Heart left ventricle (tissue), 16 donors: ENCODE measurements around the gene ACAN. TPM values are rescaled to one million over a fixed set of nuclear protein-coding genes. Genes with fewer than 3 reads are reported as not detected.

Experiments used
- ATAC-seq, 4 donors: fragments of 200-7000 bp; cut with Tn5 transposase; one replicate each; pipeline ENCODE4 v1.9.1; 2020 to 2022; ENCODE audit warnings: moderate library complexity in 4 of 4, mild to moderate bottlenecking in 3 of 4, moderate number of reproducible peaks in 1 of 4
- DNase-seq, 5 donors: peaks; one replicate each; pipeline ENCODE4 v3.0.0-alpha.2; 2020
- H3K27ac ChIP-seq, 12 donors: fragments of 200-600 bp; sonication (generic) in 4 of 12; one replicate each; pipeline versions ENCODE4 v1.5.0 to v1.8.0; 2016 to 2022; ENCODE audit warnings: mild to moderate bottlenecking in 2 of 12
- H3K27me3 ChIP-seq, 9 donors: fragments of 200-600 bp; sonication (generic) in 2 of 9; one replicate each; pipeline versions ENCODE4 v1.5.1 to v1.8.0; 2016 to 2022; ENCODE audit warnings: mild to moderate bottlenecking in 3 of 9
- H3K36me3 ChIP-seq, 9 donors: fragments of 200-600 bp; sonication (generic) in 2 of 9; one replicate each; pipeline versions ENCODE4 v1.5.0 to v1.8.0; 2018 to 2022; ENCODE audit warnings: mild to moderate bottlenecking in 2 of 9
- H3K4me1 ChIP-seq, 12 donors: fragments of 200-600 bp; sonication (generic) in 4 of 12; one replicate each; pipeline versions ENCODE4 v1.5.0 to v1.8.0; 2016 to 2022; ENCODE audit warnings: mild to moderate bottlenecking in 3 of 12
- H3K4me3 ChIP-seq, 12 donors: fragments of 200-600 bp; sonication (generic) in 4 of 12; one replicate each; pipeline versions ENCODE4 v1.5.0 to v1.8.0; 2017 to 2022; ENCODE audit warnings: mild to moderate bottlenecking in 9 of 12, moderate library complexity in 4 of 12
- H3K9me3 ChIP-seq, 12 donors: fragments of 200-600 bp; sonication (generic) in 4 of 12; one replicate each; pipeline versions ENCODE4 v1.5.0 to v1.8.0; 2016 to 2022; ENCODE audit warnings: mild to moderate bottlenecking in 1 of 12
- CTCF ChIP-seq, 12 donors: fragments of 200-600 bp; sonication (generic) in 4 of 12; IDR thresholded peaks; one replicate each; pipeline versions ENCODE4 v1.5.0 to v1.8.0; 2018 to 2022; ENCODE audit warnings: antibody characterized with exemption in 12 of 12, mild to moderate bottlenecking in 5 of 12
- POLR2A ChIP-seq, 2 donors: fragments of 450-650 bp; IDR thresholded peaks; one replicate each; pipeline ENCODE4 v1.6.1; 2017; ENCODE audit warnings: antibody characterized with exemption in 2 of 2, mild to moderate bottlenecking in 2 of 2, moderate library complexity in 2 of 2
- whole genome bisulfite sequencing, 4 donors: extraction: QIAGEN DNeasy Blood & Tissue Kit in 2 of 4; methylation state at CpG; one replicate each; pipeline versions ENCODE4 v1.1.5 to v1.1.7; 2013 to 2018; 5-methylcytosine and 5-hydroxymethylcytosine counted together
- intact Hi-C, 10 donors: fragments of 100-400 bp; cut with DNase I; formaldehyde crosslinking; loops; one replicate each; pipeline versions ENCODE4 v1.11.1 to v1.14.2; 2022
- polyA plus RNA-seq, 2 donors: library from polyadenylated mRNA; stranded (reverse); fragments of 200-250 nt; gene quantifications; one replicate each; pipeline ENCODE4 v1.2.3, GENCODE V29; 2013
- total RNA-seq, 9 donors: library from RNA; depleted of rRNA in 2 of 9; stranded (reverse); fragments of >200 nt in 2 of 9; fragmentation: NEBNext Ultra II Directional in 3 of 9; extraction: Animal tissue kit (Norgen Biotek cat#: 25700) in 3 of 9; gene quantifications; one replicate each; pipeline versions ENCODE4 v1.1.0 to v1.2.4, GENCODE V29; 2016 to 2023
- donor health status: ischemic (EF 13 %, LVEDD 7.1; RV severe dilation, severe dysfunction).
- donor health status: healthy with polysubstance abuse.
- donor health status: DM: no; HTN: yes; CAD: no.
- donor health status: DM: no; HTN: no; CAD: no.
- donor health status: ischemic (EF 25% LVEDD 6.9; RV normal size, moderate dysfunction).
- donor health status: ischemic (EF 25% LVEDD 5.7; RV mildly dilated, moderate dysfunction).
- donor health status: healthy.
- donor health status: DM: yes; HTN: yes; CAD: no.
- donor health status: ischemic (EF 35%, LVEDD 5.7; RV mildly dilated, moderate dysfunction).
- donor health status: nonischemic (EF 11% LVEDD 7.7; RV severe dilation, severe dysfunction).
- donor health status: DM: yes; HTN: yes; CAD: no.
- donor health status: PGD.
- donor health status: ischemic (EF 29% LVEDD 5.4; RV normal size, mild dysfunction).
- donor health status: nonischemic (EF 23%, LVEDD 6.1; RV moderate dilation, normal function).

The ACAN gene
- total and polyA plus RNA-seq, 11 donors, result 0.02 to 1.2 (median 0.17) TPM; not detected in 1

GRCh38 chr15:88847144-88847543 is 43.9 kb downstream of the ACAN start:
- Histone ChIP-seq H3K27ac (no peak overlapping the region), H3K36me3 (no peaks in the 10 kb centered on the region), H3K4me3 (no peak overlapping the region), H3K9me3 (no peaks in the 10 kb centered on the region), H3K4me1 (no peaks in the 10 kb centered on the region), H3K27me3 (peaks cover 0 to 5% (median 3%) of the 10 kb centered on the region in 9 donors)
- ATAC-seq (no peak), DNase-seq (no peak)
- intact Hi-C loops, result no loop called here
- WGBS, 4 donors, result 80 to 82% (median 80%) methylated on average over 8 to 20 of the region's 20 CpGs; no CpG with 5 or more reads in 1 of the 4 donors
- TF ChIP-seq POLR2A (IDR thresholded peaks at IDR 0.05), result no peak
- TF ChIP-seq CTCF (IDR thresholded peaks at IDR 0.05), result no peak

DNA sequence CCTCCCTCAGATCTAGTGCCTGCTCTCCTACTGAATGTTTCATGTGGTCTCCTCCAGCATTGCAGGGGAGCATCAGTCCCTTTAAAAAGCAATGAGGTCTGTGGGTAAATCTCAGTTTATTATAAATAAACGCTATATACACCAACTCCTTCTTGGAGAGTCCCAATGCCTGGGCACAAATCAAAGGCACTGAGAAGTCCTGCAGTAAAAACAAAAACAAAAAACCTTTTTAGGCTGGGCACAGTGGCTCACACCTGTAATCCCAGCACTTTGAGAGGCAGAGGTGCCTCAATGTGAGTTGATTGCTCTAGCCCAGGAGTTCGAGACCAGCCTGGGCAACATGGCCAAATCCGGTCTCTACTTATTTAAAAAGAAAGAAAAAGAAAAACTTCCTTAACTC is 45.0 kb downstream of the ACAN start:
- H3K27me3 ChIP-seq, result peaks cover 0 to 16% (median 3%) of the 10 kb centered on the region in 9 donors
- H3K36me3 ChIP-seq, result no peaks in the 10 kb centered on the region
- ATAC-seq (no peak), DNase-seq (no peak)
- intact Hi-C loops, result no loop called here
- H3K4me1 ChIP-seq, result no peaks in the 10 kb centered on the region
- WGBS, 4 donors, result 89 to 92% (median 90%) methylated on average over 3 of the region's 3 CpGs
- no peaks in the 10 kb centered on the region for H3K9me3 ChIP-seq
- H3K4me3 ChIP-seq, result no peak overlapping the region
- no peak overlapping the region for H3K27ac ChIP-seq
- no peak for TF ChIP-seq CTCF (IDR thresholded peaks at IDR 0.05)

- Histone ChIP-seq H3K36me3 (no peaks in the 10 kb centered on the region), H3K27me3 (peaks cover 0 to 26% (median 2%) of the 10 kb centered on the region in 9 donors), H3K27ac (no peak overlapping the region), H3K4me3 (no peak overlapping the region), H3K9me3 (no peaks in the 10 kb centered on the region), H3K4me1 (no peaks in the 10 kb centered on the region)
- intact Hi-C loops, result no loop called here
- no peak for DNase-seq
- TF ChIP-seq POLR2A (IDR thresholded peaks at IDR 0.05), result no peak
- no peak for TF ChIP-seq CTCF (IDR thresholded peaks at IDR 0.05)
- ATAC-seq, result no peak
- 66 to 85% (median 80%) methylated on average over 10 to 22 of the region's 22 CpGs for WGBS, 4 donors
These were observed 46.3 kb downstream of the ACAN start for GRCh38 chr15:88849376-88850072.

DNA sequence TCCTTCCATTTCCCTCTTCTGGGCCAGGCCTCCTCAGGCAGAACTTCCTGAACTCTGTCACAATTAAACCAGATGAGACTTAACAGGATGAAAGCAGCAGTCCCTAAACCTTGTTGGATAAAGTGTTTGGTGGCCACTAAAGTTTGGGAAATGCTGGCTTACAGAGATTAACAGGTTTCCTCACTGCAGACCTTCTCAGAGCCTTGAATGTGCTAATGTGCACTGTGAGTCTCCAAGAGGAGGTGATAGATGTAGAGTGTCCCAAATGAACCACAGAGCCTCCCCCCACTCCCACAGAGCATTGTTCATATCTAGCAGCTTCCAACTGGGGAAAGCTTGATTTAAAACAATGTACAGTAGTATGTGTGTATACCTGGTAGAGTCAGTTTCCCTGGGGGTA is 49.2 kb downstream of the ACAN start:
- TF ChIP-seq POLR2A (IDR thresholded peaks at IDR 0.05) (no peak), CTCF (IDR thresholded peaks at IDR 0.05) (no peak)
- H3K27ac ChIP-seq, result no peak overlapping the region
- peaks cover 0 to 29% (median 2%) of the 10 kb centered on the region in 9 donors for H3K27me3 ChIP-seq
- no peak for ATAC-seq
- H3K9me3 ChIP-seq, result no peaks in the 10 kb centered on the region
- H3K36me3 ChIP-seq, result no peaks in the 10 kb centered on the region
- no peak overlapping the region for H3K4me3 ChIP-seq
- intact Hi-C loops, result no loop called here
- no peak for DNase-seq
- H3K4me1 ChIP-seq, result no peaks in the 10 kb centered on the region
